Stimulated activated naive B cell treated with anti-CD40 and anti-IgM and Interleukin-4, amounts not matched to agents 10 μg/mL and 1 μg/mL and 100 μg/mL, for 72 hours (primary cell): ENCODE measurements around the gene COA4.

Experiments
- ATAC-seq, 2 donors: fragments of 150-1000 bp; cut with Tn5 transposase; replicated peaks; 2 replicates each; pipeline ENCODE4 v1.10.0; 2021; ENCODE audit warnings: moderate library complexity in 1 of 2
- DNase-seq: peaks from one replicate; pipeline ENCODE4 v3.0.0; 2021
- H3K27ac Mint-ChIP-seq: one replicate; pipeline ENCODE4 v1.8.0; 2022; ENCODE audit warnings: mild to moderate bottlenecking, mixed read lengths
- H3K27me3 Mint-ChIP-seq, 2 donors: one replicate each; pipeline ENCODE4 v1.8.0; 2022; ENCODE audit warnings: mixed read lengths in 2 of 2
- H3K36me3 Mint-ChIP-seq, 2 donors: one replicate each; pipeline ENCODE4 v1.8.0; 2022; ENCODE audit warnings: mixed read lengths in 2 of 2, mild to moderate bottlenecking in 1 of 2
- H3K4me1 Mint-ChIP-seq, 2 donors: one replicate each; pipeline ENCODE4 v1.8.0; 2022; ENCODE audit warnings: mixed read lengths in 2 of 2, mild to moderate bottlenecking in 1 of 2
- H3K4me3 Mint-ChIP-seq, 2 donors: one replicate each; pipeline ENCODE4 v1.8.0; 2022; ENCODE audit warnings: mild to moderate bottlenecking in 2 of 2, mixed read lengths in 2 of 2, moderate library complexity in 1 of 2
- H3K9me3 Mint-ChIP-seq, 2 donors: one replicate each; pipeline ENCODE4 v1.8.0; 2022; ENCODE audit warnings: mixed read lengths in 2 of 2, mild to moderate bottlenecking in 1 of 2

The COA4 gene

GRCh38 chr11:73878771-73879170, 2.1 kb upstream of the COA4 start:
- H3K4me3 Mint-ChIP-seq, result no peak overlapping the region
- no peaks in the 10 kb centered on the region for H3K27me3 Mint-ChIP-seq
- peaks cover 19 to 23% of the 10 kb centered on the region in 2 donors for H3K36me3 Mint-ChIP-seq
- no peak overlapping the region for H3K27ac Mint-ChIP-seq
- peaks cover 16 to 29% of the 10 kb centered on the region in 2 donors for H3K4me1 Mint-ChIP-seq
- H3K9me3 Mint-ChIP-seq, result no peaks in the 10 kb centered on the region
- no peak for DNase-seq
- no peak for ATAC-seq

- H3K27me3 Mint-ChIP-seq, result no peaks in the 10 kb centered on the region
- peaks cover 31 to 32% of the 10 kb centered on the region in 2 donors for H3K36me3 Mint-ChIP-seq
- H3K4me1 Mint-ChIP-seq, result peaks cover 21 to 37% of the 10 kb centered on the region in 2 donors
- H3K4me3 Mint-ChIP-seq, result peak overlapping the region; percentile 96 to 97
- H3K9me3 Mint-ChIP-seq, result no peaks in the 10 kb centered on the region
- ATAC-seq (no peak), DNase-seq (no peak)
- H3K27ac Mint-ChIP-seq, result peak overlapping the region; percentile 98
Observed at GRCh38 chr11:73875840-73876239, 806 bp downstream of the COA4 start.

DNA sequence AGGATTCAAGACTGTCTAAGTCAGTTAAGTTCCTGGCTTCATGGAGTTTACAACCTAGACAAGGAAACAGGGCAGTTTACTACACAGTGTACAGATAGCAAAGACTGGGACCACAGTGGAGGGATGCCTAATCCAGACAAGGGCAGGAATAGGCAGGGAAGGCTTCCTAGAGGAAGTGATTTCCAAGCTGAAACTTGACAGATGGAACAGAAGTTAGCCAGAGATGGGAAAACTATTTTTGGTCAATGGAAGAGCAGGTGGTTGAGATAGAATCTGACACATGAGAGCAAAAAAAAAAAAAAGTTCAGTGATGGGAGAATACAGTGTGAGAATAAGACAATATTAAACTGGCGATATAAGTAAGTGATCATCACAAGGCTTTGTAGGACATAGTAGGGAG, 1.3 kb downstream of the COA4 start:
- ATAC-seq (no peak), DNase-seq (no peak)
- Mint-ChIP-seq H3K9me3 (no peaks in the 10 kb centered on the region), H3K4me3 (peak overlapping the region; percentile 96 to 97), H3K27ac (peak overlapping the region; percentile 98), H3K4me1 (peaks cover 21 to 37% of the 10 kb centered on the region in 2 donors), H3K36me3 (peaks cover 32 to 33% of the 10 kb centered on the region in 2 donors), H3K27me3 (no peaks in the 10 kb centered on the region)

GRCh38 chr11:73872749-73873357, 3.8 kb downstream of the COA4 start:
- H3K36me3 Mint-ChIP-seq, result peaks cover 31 to 43% of the 10 kb centered on the region in 2 donors
- peaks cover 20 to 33% of the 10 kb centered on the region in 2 donors for H3K4me1 Mint-ChIP-seq

DNA sequence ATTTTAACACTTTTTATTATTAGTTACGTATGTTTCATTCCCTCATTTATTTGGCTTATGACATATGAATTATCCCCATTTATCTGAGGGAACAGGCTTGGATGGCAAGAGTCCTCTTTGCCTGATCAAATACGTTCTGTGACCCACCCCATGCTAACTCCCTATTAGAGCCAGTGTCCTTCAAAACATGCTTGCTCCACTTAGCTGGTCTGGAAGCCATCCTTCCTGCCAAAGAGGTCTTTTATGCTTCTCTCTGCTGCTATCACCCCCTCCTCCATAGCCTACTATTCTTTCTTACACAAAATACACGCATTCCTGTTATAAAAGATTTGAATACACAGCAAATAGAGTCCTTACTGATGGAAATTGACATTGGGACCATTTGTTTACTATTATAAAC, 6.4 kb downstream of the COA4 start:
- peaks cover 12 to 21% of the 10 kb centered on the region in 2 donors for H3K4me1 Mint-ChIP-seq
- H3K36me3 Mint-ChIP-seq, result peaks cover 32 to 41% of the 10 kb centered on the region in 2 donors
- H3K9me3 Mint-ChIP-seq, result no peaks in the 10 kb centered on the region
- DNase-seq (no peak), ATAC-seq (no peak)
- H3K27me3 Mint-ChIP-seq, result no peaks in the 10 kb centered on the region
- H3K4me3 Mint-ChIP-seq, result no peak overlapping the region
- no peak overlapping the region for H3K27ac Mint-ChIP-seq

More at GRCh38 chr11:73872749-73873357, 3.8 kb downstream of the COA4 start:
- peak overlapping the region; percentile 20 for H3K27ac Mint-ChIP-seq
- no peaks in the 10 kb centered on the region for H3K9me3 Mint-ChIP-seq
- no peak overlapping the region for H3K4me3 Mint-ChIP-seq
- ATAC-seq (no peak), DNase-seq (no peak)
- H3K27me3 Mint-ChIP-seq, result no peaks in the 10 kb centered on the region

GRCh38 chr11:73869332-73869949, 7.2 kb downstream of the COA4 start:
- DNase-seq (no peak), ATAC-seq (no peak)
- H3K9me3 Mint-ChIP-seq, result no peaks in the 10 kb centered on the region
- H3K27ac Mint-ChIP-seq, result no peak overlapping the region
- H3K4me1 Mint-ChIP-seq, result peaks cover 6 to 13% of the 10 kb centered on the region in 2 donors
- peaks cover 31 to 46% of the 10 kb centered on the region in 2 donors for H3K36me3 Mint-ChIP-seq
- H3K4me3 Mint-ChIP-seq, result no peak overlapping the region
- no peaks in the 10 kb centered on the region for H3K27me3 Mint-ChIP-seq

DNA sequence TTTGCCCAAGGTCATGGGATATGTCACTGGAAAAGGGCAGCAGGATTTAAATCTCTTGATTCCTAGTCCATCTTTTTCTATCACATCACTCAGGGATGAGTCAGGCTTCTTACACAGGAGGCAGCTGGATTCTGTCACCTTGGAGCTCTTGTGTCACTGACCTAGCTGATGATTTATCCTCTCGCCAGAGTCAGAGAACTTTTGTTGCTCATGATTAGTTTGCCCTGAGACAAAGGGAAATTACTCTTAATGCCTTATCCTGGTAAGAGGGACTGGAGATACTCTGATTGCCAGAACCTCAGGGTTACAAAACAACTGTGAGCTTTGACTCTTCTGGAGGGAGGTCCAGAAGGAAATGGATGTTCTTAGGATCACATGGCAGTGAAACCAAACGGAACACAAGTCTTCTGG, 10.1 kb downstream of the COA4 start:
- H3K27me3 Mint-ChIP-seq, result no peaks in the 10 kb centered on the region
- no peaks in the 10 kb centered on the region for H3K4me1 Mint-ChIP-seq
- H3K9me3 Mint-ChIP-seq, result no peaks in the 10 kb centered on the region
- no peak overlapping the region for H3K4me3 Mint-ChIP-seq
- H3K36me3 Mint-ChIP-seq, result peaks cover 22 to 38% of the 10 kb centered on the region in 2 donors
- H3K27ac Mint-ChIP-seq, result no peak overlapping the region
- DNase-seq, result no peak
- ATAC-seq, result no peak

DNA sequence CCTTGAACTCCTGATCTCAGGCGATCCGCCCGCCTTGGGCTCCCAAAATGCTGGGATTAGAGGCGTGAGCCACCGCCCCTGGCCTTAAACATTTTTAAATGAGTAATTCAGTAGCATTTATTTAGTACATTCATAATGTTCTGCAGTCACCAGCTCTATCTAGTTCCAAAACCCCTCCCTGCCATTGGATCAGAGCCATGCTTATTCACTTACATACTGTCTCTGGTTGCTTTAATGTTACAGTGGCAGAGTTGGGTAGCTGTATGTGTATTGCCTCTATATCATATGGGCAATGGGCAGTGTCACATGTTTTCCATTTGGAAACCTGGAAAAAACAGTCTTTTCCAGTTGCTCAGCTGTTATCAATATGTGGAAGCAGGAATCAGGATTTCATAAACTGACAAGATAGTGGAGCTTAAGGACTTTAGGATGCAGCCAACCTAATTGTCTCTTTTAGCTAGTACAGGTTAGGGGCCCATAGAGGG, 10.5 kb downstream of the COA4 start:
- H3K9me3 Mint-ChIP-seq, result no peaks in the 10 kb centered on the region
- H3K4me1 Mint-ChIP-seq, result no peaks in the 10 kb centered on the region
- no peaks in the 10 kb centered on the region for H3K27me3 Mint-ChIP-seq
- DNase-seq, result no peak
- H3K36me3 Mint-ChIP-seq, result peaks cover 21 to 38% of the 10 kb centered on the region in 2 donors
- no peak for ATAC-seq
- no peak overlapping the region for H3K27ac Mint-ChIP-seq
- H3K4me3 Mint-ChIP-seq, result no peak overlapping the region

GRCh38 chr11:73862986-73863385, 13.7 kb downstream of the COA4 start:
- no peaks in the 10 kb centered on the region for H3K4me1 Mint-ChIP-seq
- no peaks in the 10 kb centered on the region for H3K9me3 Mint-ChIP-seq
- no peak overlapping the region for H3K4me3 Mint-ChIP-seq
- no peak overlapping the region for H3K27ac Mint-ChIP-seq
- ATAC-seq (no peak), DNase-seq (no peak)
- no peaks in the 10 kb centered on the region for H3K27me3 Mint-ChIP-seq
- H3K36me3 Mint-ChIP-seq, result peaks cover 35 to 46% of the 10 kb centered on the region in 2 donors

GRCh38 chr11:73860202-73860601, 16.4 kb downstream of the COA4 start:
- no peak for DNase-seq
- peaks cover 30 to 46% of the 10 kb centered on the region in 2 donors for H3K36me3 Mint-ChIP-seq
- H3K9me3 Mint-ChIP-seq, result no peaks in the 10 kb centered on the region
- no peak overlapping the region for H3K4me3 Mint-ChIP-seq
- no peaks in the 10 kb centered on the region for H3K4me1 Mint-ChIP-seq
- H3K27ac Mint-ChIP-seq, result no peak overlapping the region
- no peaks in the 10 kb centered on the region for H3K27me3 Mint-ChIP-seq
- no peak for ATAC-seq

- DNase-seq, result no peak
- H3K36me3 Mint-ChIP-seq, result peaks cover 30 to 45% of the 10 kb centered on the region in 2 donors
- H3K9me3 Mint-ChIP-seq, result no peaks in the 10 kb centered on the region
- no peaks in the 10 kb centered on the region for H3K4me1 Mint-ChIP-seq
- H3K27me3 Mint-ChIP-seq, result no peaks in the 10 kb centered on the region
- ATAC-seq, result no peak
- no peak overlapping the region for H3K4me3 Mint-ChIP-seq
- no peak overlapping the region for H3K27ac Mint-ChIP-seq
Observed at GRCh38 chr11:73859671-73860070, 17.0 kb downstream of the COA4 start.

- H3K27me3 Mint-ChIP-seq, result no peaks in the 10 kb centered on the region
- no peak for ATAC-seq
- H3K27ac Mint-ChIP-seq, result no peak overlapping the region
- H3K36me3 Mint-ChIP-seq, result peaks cover 32 to 49% of the 10 kb centered on the region in 2 donors
- no peaks in the 10 kb centered on the region for H3K9me3 Mint-ChIP-seq
- DNase-seq, result no peak
- no peak overlapping the region for H3K4me3 Mint-ChIP-seq
- H3K4me1 Mint-ChIP-seq, result no peaks in the 10 kb centered on the region
Observed at GRCh38 chr11:73856031-73856567, 20.5 kb downstream of the COA4 start.

- no peaks in the 10 kb centered on the region for H3K27me3 Mint-ChIP-seq
- peaks cover 28 to 38% of the 10 kb centered on the region in 2 donors for H3K36me3 Mint-ChIP-seq
- DNase-seq (no peak), ATAC-seq (no peak)
- H3K27ac Mint-ChIP-seq, result no peak overlapping the region
- H3K4me3 Mint-ChIP-seq, result no peak overlapping the region
- H3K9me3 Mint-ChIP-seq, result no peaks in the 10 kb centered on the region
- no peaks in the 10 kb centered on the region for H3K4me1 Mint-ChIP-seq
Observed at GRCh38 chr11:73854680-73855079, 22.0 kb downstream of the COA4 start.

DNA sequence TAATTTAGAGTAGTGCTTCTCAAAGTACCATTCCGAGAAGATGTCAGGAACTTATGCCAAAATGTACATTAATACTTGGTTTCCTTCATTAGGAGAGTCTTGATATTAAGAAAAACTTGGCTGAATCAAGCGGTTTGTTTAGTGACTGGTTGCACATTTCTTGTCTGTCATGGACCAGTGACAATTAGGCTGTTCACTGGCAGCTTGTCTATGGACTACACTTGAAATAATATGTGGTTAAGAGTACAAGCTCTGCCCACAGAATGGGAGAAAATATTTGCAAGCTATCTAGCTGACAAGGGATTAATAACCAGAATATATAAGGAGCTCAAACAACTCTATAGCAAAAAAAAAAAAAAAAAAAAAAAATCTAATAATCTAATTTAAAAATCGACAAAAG, 24.6 kb downstream of the COA4 start:
- Mint-ChIP-seq H3K9me3 (no peaks in the 10 kb centered on the region), H3K4me1 (peaks cover 0 to 8% of the 10 kb centered on the region in 2 donors), H3K4me3 (no peak overlapping the region), H3K27ac (no peak overlapping the region), H3K27me3 (no peaks in the 10 kb centered on the region), H3K36me3 (peaks cover 30 to 37% of the 10 kb centered on the region in 2 donors)
- ATAC-seq (no peak), DNase-seq (no peak)
